Gastrocnemius medialis (tissue), 4 donors: ENCODE data around the gene SEC61A2.

ENCODE experiments used
- CTCF ChIP-seq, 5 experiments: fragments of 450-650 bp in 3 of 5; fragments of 200-600 bp in 2 of 5; sonication (generic) in 2 of 5; IDR thresholded peaks in 4 of 5; conservative IDR thresholded peaks in 1 of 5; 1 replicate in 4 of 5; 2 replicates in 1 of 5; pipeline ENCODE4 v1.5.1; 2016 to 2019; ENCODE audit warnings: antibody characterized with exemption in 5 of 5, mild to moderate bottlenecking in 3 of 5, moderate library complexity in 3 of 5
- POLR2A ChIP-seq, 2 donors: fragments of 450-650 bp; IDR thresholded peaks; one replicate each; pipeline ENCODE4 v1.6.1; 2017; ENCODE audit warnings: antibody characterized with exemption in 2 of 2, mild to moderate bottlenecking in 2 of 2, moderate library complexity in 2 of 2

GRCh38 chr10:12164085-12164484 is 34.6 kb downstream of the SEC61A2 start:
- no peak for TF ChIP-seq POLR2A (IDR thresholded peaks at IDR 0.05)
- no peak for TF ChIP-seq CTCF (IDR thresholded peaks at IDR 0.05 in 4 of 5, conservative IDR thresholded peaks at IDR 0.05 in 1 of 5)
